WTC11 (cell line): Measurements from ENCODE around the gene ESYT1.

Experiments used
- ATF3 ChIP-seq: sonication (generic); formaldehyde crosslinking; conservative IDR thresholded peaks from 2 replicates; pipeline ENCODE4 v1.8.1; 2022; ENCODE audit warnings: mild to moderate bottlenecking, missing genetic modification reagents
- CTCF ChIP-seq: fragments of 200-600 bp; IDR thresholded peaks from 2 replicates; pipeline ENCODE4 v1.8.0; 2022; ENCODE audit warnings: antibody characterized with exemption
- ERG ChIP-seq: fragments of 250-450 bp; sonication (Bioruptor Pico); IDR thresholded peaks from 2 replicates; pipeline ENCODE4 v1.8.0; 2021; ENCODE audit warnings: mild to moderate bottlenecking
- NFYB ChIP-seq: sonication (generic); formaldehyde crosslinking; conservative IDR thresholded peaks from 2 replicates; pipeline ENCODE4 v1.8.0; 2022; ENCODE audit warnings: low read depth, missing genetic modification reagents
- NR3C1 ChIP-seq: sonication (generic); formaldehyde crosslinking; conservative IDR thresholded peaks from 2 replicates; pipeline ENCODE4 v1.8.1; 2023; ENCODE audit warnings: low read depth, mild to moderate bottlenecking, missing genetic modification reagents
- USF1 ChIP-seq: sonication (generic); formaldehyde crosslinking; IDR thresholded peaks from 2 replicates; pipeline ENCODE4 v1.8.0; 2022; ENCODE audit warnings: mild to moderate bottlenecking, missing genetic modification reagents

- TF ChIP-seq CTCF = no peak
- TF ChIP-seq USF1 (CRISPR knock-in tag) = no peak
- no peak for TF ChIP-seq NR3C1 (CRISPR knock-in tag)
- TF ChIP-seq ERG (CRISPR knock-in tag) = no peak
- no peak for TF ChIP-seq NFYB (CRISPR knock-in tag)
- TF ChIP-seq ATF3 (CRISPR knock-in tag) = no peak
These were observed 14.0 kb upstream of the ESYT1 start for GRCh38 chr12:56114084-56114483.
